ENCODE measurements around the gene IL13.
A peak's percentile ranks its signal among the peaks of the same experiment; 100 is the strongest.

IL13 gene

DNA sequence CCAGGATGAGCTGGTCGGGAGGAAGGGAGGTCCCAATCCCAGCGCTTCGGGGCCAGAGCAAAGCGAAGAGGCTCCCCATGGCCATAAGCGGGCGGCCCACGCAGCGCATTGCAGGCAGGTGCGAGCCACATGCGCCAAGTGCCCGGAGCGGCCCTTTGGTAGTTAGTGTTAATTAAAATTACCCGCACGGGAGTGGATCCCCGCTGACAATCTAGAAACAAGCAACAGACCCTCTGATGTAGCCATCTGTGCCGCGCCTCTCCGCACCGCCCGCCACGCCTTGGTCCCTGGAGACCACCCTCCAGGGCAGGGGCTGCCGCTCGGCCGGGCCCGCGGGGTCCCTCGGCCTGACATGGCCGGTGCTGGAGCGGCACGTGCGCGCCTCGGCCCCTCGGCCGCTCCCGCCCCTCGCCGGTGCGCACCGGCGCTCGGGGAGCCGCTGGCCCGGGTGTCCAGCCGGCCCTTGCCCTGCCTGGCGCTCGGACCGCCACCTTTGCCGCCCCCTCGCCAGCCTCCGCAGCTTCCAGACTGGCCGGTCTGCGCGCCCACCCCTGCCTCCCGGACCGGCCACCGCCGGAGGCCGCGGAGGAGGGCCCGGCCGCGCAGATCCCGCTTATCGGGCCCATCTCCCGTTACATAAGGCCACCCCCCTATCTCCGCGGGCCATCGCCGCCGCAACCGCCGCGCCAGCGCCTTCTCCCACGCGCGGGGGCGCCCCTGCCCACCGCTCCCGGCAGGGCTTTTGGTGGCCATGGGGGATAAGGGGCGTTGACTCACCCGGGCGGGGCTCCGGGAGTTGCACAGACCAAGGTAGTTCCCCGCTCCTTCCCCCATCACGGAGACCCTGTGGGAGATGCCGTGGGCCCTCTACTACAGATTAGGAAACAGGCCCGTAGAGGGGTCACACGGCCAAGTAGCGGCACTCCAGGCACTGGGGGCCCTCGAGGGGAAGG, 1.9 kb upstream of the IL13 start:
- TF ChIP-seq, protein P1, sequence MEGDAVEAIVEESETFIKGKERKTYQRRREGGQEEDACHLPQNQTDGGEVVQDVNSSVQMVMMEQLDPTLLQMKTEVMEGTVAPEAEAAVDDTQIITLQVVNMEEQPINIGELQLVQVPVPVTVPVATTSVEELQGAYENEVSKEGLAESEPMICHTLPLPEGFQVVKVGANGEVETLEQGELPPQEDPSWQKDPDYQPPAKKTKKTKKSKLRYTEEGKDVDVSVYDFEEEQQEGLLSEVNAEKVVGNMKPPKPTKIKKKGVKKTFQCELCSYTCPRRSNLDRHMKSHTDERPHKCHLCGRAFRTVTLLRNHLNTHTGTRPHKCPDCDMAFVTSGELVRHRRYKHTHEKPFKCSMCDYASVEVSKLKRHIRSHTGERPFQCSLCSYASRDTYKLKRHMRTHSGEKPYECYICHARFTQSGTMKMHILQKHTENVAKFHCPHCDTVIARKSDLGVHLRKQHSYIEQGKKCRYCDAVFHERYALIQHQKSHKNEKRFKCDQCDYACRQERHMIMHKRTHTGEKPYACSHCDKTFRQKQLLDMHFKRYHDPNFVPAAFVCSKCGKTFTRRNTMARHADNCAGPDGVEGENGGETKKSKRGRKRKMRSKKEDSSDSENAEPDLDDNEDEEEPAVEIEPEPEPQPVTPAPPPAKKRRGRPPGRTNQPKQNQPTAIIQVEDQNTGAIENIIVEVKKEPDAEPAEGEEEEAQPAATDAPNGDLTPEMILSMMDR (IDR thresholded peaks at IDR 0.05; ENCODE audit: low read depth, low read length, missing control alignments): no peak
- H3K4me3 ChIP-seq (ENCODE audit: low read depth, low read length): no peak overlapping the region
- DNase-seq (ENCODE audit: low read depth): no peak

DNA sequence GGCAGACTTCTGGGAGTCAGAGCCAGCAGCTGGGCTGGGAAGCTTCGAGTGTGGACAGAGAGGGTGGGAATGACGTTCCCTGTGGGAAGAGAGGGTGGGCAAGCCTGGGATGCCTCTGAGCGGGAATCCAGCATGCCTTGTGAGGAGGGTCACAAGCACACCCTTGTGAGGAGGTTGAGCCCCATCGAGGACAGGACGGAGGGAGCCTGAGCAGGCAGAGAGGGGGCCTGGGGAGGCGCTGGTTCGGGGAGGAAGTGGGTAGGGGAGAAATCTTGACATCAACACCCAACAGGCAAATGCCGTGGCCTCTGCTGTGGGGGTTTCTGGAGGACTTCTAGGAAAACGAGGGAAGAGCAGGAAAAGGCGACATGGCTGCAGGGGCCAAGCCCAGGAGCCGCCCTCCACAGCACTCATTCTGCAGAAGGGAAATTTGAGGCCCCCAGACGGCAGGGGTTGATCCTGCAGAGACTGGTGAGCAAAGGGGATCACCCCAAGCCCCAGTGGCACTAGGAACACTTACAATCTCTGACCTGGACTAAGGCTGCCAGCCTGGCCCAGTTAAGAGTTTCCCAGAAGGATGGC, 1.1 kb upstream of the IL13 start:
- H3K4me3 ChIP-seq (ENCODE audit: low read depth, low read length): no peak overlapping the region
- TF ChIP-seq, protein P1 (IDR thresholded peaks at IDR 0.05; ENCODE audit: low read depth, low read length, missing control alignments): no peak
- no peak for DNase-seq (ENCODE audit: low read depth)

DNA sequence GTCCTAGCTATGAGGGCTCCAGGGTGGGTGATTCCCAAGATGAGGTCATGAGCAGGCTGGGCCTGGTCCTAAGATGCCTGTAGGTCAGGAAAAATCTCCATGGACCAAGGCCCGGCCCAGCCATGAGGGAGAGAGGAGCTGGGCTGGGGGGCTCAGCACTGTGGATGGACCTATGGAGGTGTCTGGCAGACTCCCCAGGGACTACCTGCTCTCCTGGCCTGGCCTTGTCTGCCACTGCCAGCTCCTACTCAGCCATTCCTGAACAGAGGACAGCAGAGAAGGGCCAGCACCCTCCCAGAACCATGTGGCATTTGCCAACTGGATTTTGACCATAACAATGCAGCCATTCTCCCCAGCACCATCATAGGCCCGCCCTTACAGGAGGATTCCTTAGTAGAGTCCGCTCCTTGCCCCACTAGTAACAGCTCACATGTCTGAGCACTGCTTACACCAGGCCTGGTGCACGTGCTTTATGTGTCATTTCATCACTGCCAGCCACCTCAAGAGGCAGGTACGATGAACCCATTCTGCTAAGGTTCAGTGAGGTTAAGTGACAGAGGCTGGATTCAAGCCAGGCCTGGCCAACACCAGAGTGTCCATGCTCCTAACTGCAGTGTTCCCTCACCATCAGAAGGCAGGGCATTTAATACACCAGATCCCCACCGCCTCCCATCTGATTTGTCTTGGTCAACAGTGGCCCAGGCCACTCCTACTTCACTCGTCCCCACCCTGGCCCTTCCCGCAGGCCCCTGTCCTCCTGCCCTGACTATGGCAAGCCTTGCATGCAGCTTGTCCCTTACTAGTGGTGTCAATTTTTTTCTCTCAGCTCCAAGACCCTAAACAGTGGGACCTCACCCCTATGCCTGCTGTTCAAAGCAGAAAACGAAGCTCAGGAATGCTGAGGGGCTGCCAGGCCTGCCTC, 669 bp downstream of the IL13 start:
- no peak for DNase-seq (ENCODE audit: low read depth)
- TF ChIP-seq, protein P1 (IDR thresholded peaks at IDR 0.05; ENCODE audit: low read depth, low read length, missing control alignments): no peak
- H3K4me3 ChIP-seq (ENCODE audit: low read depth, low read length): no peak overlapping the region

DNA sequence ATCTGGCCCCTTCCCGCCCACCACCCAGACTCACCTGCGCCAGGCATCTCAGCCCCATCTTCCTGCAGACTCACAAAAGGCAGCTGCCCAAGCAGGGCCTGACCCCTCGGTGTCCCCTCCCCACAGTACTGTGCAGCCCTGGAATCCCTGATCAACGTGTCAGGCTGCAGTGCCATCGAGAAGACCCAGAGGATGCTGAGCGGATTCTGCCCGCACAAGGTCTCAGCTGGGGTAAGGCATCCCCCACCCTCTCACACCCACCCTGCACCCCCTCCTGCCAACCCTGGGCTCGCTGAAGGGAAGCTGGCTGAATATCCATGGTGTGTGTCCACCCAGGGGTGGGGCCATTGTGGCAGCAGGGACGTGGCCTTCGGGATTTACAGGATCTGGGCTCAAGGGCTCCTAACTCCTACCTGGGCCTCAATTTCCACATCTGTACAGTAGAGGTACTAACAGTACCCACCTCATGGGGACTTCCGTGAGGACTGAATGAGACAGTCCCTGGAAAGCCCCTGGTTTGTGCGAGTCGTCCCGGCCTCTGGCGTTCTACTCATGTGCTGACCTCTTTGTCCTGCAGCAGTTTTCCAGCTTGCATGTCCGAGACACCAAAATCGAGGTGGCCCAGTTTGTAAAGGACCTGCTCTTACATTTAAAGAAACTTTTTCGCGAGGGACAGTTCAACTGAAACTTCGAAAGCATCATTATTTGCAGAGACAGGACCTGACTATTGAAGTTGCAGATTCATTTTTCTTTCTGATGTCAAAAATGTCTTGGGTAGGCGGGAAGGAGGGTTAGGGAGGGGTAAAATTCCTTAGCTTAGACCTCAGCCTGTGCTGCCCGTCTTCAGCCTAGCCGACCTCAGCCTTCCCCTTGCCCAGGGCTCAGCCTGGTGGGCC, 1.9 kb downstream of the IL13 start:
- TF ChIP-seq, protein P1 (IDR thresholded peaks at IDR 0.05; ENCODE audit: low read depth, low read length, missing control alignments): no peak
- DNase-seq (ENCODE audit: low read depth): no peak
- no peak overlapping the region for H3K4me3 ChIP-seq (ENCODE audit: low read depth, low read length)

DNA sequence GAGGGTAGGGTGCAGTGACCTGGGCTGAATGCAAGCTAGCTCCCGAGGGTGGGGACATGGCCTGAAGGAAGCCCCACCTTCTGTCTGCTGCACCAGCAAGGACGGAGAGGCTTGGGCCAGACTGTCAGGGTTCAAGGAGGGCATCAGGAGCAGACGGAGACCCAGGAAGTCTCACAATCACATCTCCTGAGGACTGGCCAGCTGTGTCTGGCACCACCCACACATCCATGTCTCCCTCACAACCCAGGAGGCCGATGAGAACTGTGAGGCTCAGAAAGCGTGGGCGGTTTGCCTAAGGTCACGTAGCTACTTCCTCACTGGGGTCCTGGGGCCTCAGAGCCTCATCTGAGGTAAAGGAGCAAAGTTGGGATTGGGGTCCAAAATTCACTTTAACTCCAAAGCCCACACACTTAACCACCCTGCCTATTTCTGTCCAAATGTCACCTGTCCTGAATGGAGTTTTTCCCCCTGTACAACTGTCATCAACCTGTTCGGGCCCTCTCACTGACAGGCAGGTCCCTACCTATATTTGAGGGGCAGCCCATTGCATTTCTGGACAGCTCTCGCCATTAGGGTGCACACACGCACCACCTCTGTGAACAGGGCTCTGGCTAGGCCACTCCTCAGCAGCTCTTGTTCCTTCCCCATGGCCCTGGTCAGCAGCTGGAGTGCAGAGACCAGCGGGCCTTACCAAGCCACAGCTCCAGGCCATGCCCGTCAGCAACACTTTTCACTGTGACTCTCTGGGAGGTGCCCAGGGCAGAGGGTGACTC, 3.4 kb downstream of the IL13 start:
- no peak overlapping the region for H3K4me3 ChIP-seq (ENCODE audit: low read depth, low read length)
- DNase-seq (ENCODE audit: low read depth): no peak
- TF ChIP-seq, protein P1 (IDR thresholded peaks at IDR 0.05; ENCODE audit: low read depth, low read length, missing control alignments): peak; percentile 16
